SK-N-MC (cell line): ENCODE measurements around the gene PCBD1.

Experiments used
- DNase-seq: peaks from one replicate; pipeline ENCODE4 v3.0.0-alpha.2; 2011; ENCODE audit warnings: low read depth, low spot score
- H3K27ac ChIP-seq: fragments of 200-600 bp; sonication (generic); 2 replicates; pipeline ENCODE4 v1.5.1; 2016; ENCODE audit warnings: mixed run types
- H3K36me3 ChIP-seq: fragments of 200-600 bp; sonication (generic); 2 replicates; pipeline ENCODE4 v1.6.1; 2017; ENCODE audit warnings: antibody characterized with exemption, low read length, mixed read lengths; ENCODE audit not compliant: insufficient read depth
- H3K4me3 ChIP-seq: fragments of 200-600 bp; sonication (generic); 2 replicates; pipeline ENCODE4 v1.5.1; 2016
- H3K9ac ChIP-seq: fragments of 200-600 bp; sonication (generic); 2 replicates; pipeline ENCODE4 v1.8.0; 2017; ENCODE audit warnings: mixed run types, mixed read lengths; ENCODE audit not compliant: insufficient read length
- H3K9me3 ChIP-seq: fragments of 200-600 bp; sonication (generic); 2 replicates; pipeline ENCODE4 v1.6.1; 2017; ENCODE audit warnings: low read depth, mild to moderate bottlenecking, antibody characterized with exemption, low read length, moderate library complexity, mixed read lengths
- EZH2 ChIP-seq: fragments of 200-600 bp; sonication (generic); IDR thresholded peaks from one replicate; pipeline ENCODE4 v1.6.1; 2017; ENCODE audit warnings: antibody characterized with exemption
- FOXP2 ChIP-seq: optimal IDR thresholded peaks from 2 replicates; pipeline ENCODE3; 2011; ENCODE audit warnings: mild to moderate bottlenecking, moderate library complexity; ENCODE audit not compliant: insufficient read depth; ENCODE audit errors: extremely low read length, control extremely low read depth
- POLR2AphosphoS5 ChIP-seq: IDR thresholded peaks from 2 replicates; pipeline ENCODE4 v1.6.1; 2012; ENCODE audit warnings: mild to moderate bottlenecking, low read depth, low read length, borderline replicate concordance

PCBD1 gene

GRCh38 chr10:70886921-70887665, 1.3 kb downstream of the PCBD1 start:
- peak overlapping the region; percentile 78 for H3K4me3 ChIP-seq

DNA sequence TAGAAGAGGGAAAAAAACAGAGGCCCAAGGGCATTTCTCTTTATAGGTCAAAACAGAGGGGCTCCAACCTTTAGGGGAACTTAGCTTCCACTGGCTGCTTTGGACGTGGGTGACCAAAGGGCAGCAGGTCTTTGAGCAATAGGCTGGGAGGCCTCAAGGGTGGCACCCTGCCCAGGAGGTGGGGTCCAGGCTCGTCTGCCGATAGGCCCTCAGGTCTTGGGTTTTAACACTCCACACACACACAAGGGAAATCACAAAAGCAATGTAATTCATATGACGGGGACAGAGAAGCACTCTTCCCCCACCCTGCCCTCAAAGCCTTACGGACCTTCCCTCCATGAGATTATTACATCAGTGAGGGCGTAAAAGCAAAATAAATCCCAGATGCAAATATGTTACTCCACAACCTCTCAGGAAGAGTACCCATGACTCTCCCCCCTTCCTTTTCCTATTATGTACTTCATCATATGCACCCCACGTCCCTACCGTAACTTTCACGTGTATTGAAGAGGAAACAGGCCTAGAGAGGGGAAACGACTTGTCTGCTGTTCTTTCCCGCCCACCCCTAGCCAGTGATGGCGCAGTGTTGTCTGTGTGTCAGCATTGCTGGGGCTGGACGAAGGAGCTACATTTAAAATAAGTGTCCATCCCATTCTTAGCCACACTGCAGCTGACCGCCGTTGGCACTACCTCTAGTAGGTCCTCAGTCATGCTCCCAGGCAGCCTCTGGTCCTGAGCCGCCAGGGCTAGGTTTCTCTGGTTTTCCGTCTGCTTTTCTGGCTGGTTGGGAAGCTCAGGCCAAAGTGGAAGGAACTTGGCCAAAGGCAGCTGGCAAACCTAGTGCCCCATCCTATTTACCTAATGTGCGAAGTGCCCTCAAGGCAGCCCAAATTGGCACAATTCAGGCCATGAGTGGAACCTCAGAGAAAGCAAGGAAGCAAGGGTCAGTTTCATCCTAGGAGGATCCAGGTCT, 2.1 kb downstream of the PCBD1 start:
- Histone ChIP-seq H3K9ac (no peak overlapping the region), H3K4me3 (no peak overlapping the region), H3K36me3 (no peaks in the 10 kb centered on the region; the same call in 1 of the 2 replicates), H3K9me3 (no peaks in the 10 kb centered on the region), H3K27ac (peak overlapping the region; percentile 71)
- no peak for TF ChIP-seq POLR2AphosphoS5
- TF ChIP-seq FOXP2 = no peak
- no peak for TF ChIP-seq EZH2
- no peak for DNase-seq

More at GRCh38 chr10:70886921-70887665, 1.3 kb downstream of the PCBD1 start:
- H3K36me3 ChIP-seq = no peaks in the 10 kb centered on the region; the same call in 1 of the 2 replicates
- H3K9ac ChIP-seq = no peak overlapping the region
- H3K9me3 ChIP-seq = no peaks in the 10 kb centered on the region
- H3K27ac ChIP-seq = no peak overlapping the region
- DNase-seq = no peak
- no peak for TF ChIP-seq FOXP2
- TF ChIP-seq EZH2 = no peak
- no peak for TF ChIP-seq POLR2AphosphoS5

GRCh38 chr10:70885481-70885880, 2.9 kb downstream of the PCBD1 start:
- Histone ChIP-seq H3K9me3 (no peaks in the 10 kb centered on the region), H3K4me3 (no peak overlapping the region), H3K27ac (peak overlapping the region; percentile 71), H3K36me3 (no peaks in the 10 kb centered on the region; the same call in 1 of the 2 replicates), H3K9ac (no peak overlapping the region)
- TF ChIP-seq FOXP2 (no peak), POLR2AphosphoS5 (no peak), EZH2 (no peak)
- no peak for DNase-seq

DNA sequence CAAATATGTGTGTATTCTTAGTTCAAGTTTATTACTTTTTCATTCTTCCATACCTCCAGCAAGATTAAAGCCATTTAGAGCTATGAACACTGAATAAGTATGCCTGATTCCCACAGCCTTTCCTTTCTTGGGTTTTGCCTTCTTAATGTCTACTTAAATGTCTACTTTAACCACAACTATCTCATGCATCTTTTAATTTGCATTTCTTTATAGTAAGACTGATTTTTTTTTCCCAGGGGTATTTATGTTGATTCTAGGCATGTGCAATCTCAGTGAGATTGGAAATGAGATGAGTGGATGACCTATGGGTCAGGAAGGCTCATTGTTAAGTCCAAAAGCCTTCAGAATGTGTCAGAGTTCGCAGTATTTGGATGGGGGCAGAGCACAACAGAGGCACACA, 3.6 kb downstream of the PCBD1 start:
- Histone ChIP-seq H3K36me3 (no peaks in the 10 kb centered on the region; the same call in 1 of the 2 replicates), H3K9me3 (no peaks in the 10 kb centered on the region), H3K27ac (no peak overlapping the region), H3K4me3 (no peak overlapping the region), H3K9ac (no peak overlapping the region)
- no peak for TF ChIP-seq EZH2
- DNase-seq = peak; percentile 51

DNA sequence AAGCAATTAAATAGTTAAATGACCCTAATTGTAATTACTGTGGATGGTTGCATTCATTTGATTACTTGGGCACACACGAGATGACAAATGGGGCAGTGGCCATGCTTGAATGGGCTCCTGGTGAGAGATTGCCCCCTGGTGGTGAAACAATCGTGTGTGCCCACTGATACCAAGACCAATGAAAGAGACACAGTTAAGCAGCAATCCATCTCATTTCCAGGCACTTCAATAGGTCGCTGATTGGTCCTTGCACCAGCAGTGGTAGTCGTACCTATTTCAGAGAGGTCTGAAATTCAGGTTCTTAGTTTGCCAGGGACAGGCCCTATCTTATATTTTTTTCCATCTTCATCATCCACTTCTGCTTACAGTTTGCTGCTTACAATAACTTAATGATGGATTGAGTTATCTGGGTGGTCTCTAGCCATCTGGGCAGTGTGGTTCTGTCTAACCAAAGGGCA, 8.3 kb downstream of the PCBD1 start:
- peak; percentile 28 for DNase-seq
- Histone ChIP-seq H3K9me3 (no peaks in the 10 kb centered on the region), H3K36me3 (no peaks in the 10 kb centered on the region; the same call in 1 of the 2 replicates)

GRCh38 chr10:70879207-70879606, 9.2 kb downstream of the PCBD1 start:
- no peak overlapping the region for H3K4me3 ChIP-seq
- TF ChIP-seq FOXP2 (no peak), POLR2AphosphoS5 (no peak), EZH2 (no peak)
- no peak overlapping the region for H3K9ac ChIP-seq
- no peaks in the 10 kb centered on the region; the same call in 1 of the 2 replicates for H3K36me3 ChIP-seq
- H3K27ac ChIP-seq = no peak overlapping the region
- DNase-seq = no peak
- no peaks in the 10 kb centered on the region for H3K9me3 ChIP-seq

More for the DNA sequence above, 8.3 kb downstream of the PCBD1 start:
- no peak overlapping the region for H3K9ac ChIP-seq
- no peak for TF ChIP-seq FOXP2
- TF ChIP-seq POLR2AphosphoS5 = no peak
- no peak for TF ChIP-seq EZH2
- H3K27ac ChIP-seq = no peak overlapping the region
- no peak overlapping the region for H3K4me3 ChIP-seq

DNA sequence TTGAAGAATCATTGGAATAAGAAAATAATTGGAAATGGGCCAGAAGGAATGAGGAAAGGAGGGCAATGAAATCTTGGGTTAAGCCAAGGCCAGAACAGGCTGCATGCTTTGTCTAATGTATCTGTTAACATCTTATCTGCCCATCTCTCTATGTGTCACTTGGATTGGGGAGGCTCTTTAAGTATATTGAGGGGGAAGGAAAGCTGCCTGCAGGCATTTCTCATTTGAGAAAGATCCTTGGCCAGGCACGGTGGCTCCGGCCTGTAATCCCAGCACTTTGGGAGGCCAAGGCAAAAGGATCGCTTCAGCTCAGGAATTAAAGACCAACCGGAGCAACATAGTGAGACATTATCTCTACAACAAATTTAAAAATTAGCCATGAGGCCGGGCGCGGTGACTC, 14.3 kb downstream of the PCBD1 start:
- Histone ChIP-seq H3K36me3 (peaks cover 4% of the 10 kb centered on the region; the same call in 1 of the 2 replicates), H3K27ac (no peak overlapping the region), H3K9ac (no peak overlapping the region), H3K4me3 (no peak overlapping the region), H3K9me3 (no peaks in the 10 kb centered on the region)
- TF ChIP-seq POLR2AphosphoS5 (no peak), FOXP2 (no peak), EZH2 (no peak)
- DNase-seq = no peak

- H3K36me3 ChIP-seq = peaks cover 4% of the 10 kb centered on the region; the same call in 1 of the 2 replicates
- H3K4me3 ChIP-seq = no peak overlapping the region
- no peaks in the 10 kb centered on the region for H3K9me3 ChIP-seq
- DNase-seq = no peak
- TF ChIP-seq EZH2 = no peak
- TF ChIP-seq FOXP2 = no peak
- TF ChIP-seq POLR2AphosphoS5 = no peak
- H3K9ac ChIP-seq = no peak overlapping the region
- H3K27ac ChIP-seq = no peak overlapping the region
These were observed 16.1 kb downstream of the PCBD1 start for GRCh38 chr10:70872291-70872690.
